GM12801 (cell line): Measurements from ENCODE around the gene SLC5A3.

Experiments
- TF ChIP-seq, protein P1 (sequence below): IDR thresholded peaks from one replicate; pipeline ENCODE4 v1.5.1; 2011; ENCODE audit warnings: control low read depth; ENCODE audit not compliant: insufficient read length; ENCODE audit errors: extremely low read depth

The SLC5A3 gene

GRCh38 chr21:34034369-34035014, 38.9 kb upstream of the SLC5A3 start:
- TF ChIP-seq, protein P1, sequence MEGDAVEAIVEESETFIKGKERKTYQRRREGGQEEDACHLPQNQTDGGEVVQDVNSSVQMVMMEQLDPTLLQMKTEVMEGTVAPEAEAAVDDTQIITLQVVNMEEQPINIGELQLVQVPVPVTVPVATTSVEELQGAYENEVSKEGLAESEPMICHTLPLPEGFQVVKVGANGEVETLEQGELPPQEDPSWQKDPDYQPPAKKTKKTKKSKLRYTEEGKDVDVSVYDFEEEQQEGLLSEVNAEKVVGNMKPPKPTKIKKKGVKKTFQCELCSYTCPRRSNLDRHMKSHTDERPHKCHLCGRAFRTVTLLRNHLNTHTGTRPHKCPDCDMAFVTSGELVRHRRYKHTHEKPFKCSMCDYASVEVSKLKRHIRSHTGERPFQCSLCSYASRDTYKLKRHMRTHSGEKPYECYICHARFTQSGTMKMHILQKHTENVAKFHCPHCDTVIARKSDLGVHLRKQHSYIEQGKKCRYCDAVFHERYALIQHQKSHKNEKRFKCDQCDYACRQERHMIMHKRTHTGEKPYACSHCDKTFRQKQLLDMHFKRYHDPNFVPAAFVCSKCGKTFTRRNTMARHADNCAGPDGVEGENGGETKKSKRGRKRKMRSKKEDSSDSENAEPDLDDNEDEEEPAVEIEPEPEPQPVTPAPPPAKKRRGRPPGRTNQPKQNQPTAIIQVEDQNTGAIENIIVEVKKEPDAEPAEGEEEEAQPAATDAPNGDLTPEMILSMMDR: no peak

GRCh38 chr21:34035619-34036354, 37.6 kb upstream of the SLC5A3 start:
- TF ChIP-seq, protein P1: no peak

DNA sequence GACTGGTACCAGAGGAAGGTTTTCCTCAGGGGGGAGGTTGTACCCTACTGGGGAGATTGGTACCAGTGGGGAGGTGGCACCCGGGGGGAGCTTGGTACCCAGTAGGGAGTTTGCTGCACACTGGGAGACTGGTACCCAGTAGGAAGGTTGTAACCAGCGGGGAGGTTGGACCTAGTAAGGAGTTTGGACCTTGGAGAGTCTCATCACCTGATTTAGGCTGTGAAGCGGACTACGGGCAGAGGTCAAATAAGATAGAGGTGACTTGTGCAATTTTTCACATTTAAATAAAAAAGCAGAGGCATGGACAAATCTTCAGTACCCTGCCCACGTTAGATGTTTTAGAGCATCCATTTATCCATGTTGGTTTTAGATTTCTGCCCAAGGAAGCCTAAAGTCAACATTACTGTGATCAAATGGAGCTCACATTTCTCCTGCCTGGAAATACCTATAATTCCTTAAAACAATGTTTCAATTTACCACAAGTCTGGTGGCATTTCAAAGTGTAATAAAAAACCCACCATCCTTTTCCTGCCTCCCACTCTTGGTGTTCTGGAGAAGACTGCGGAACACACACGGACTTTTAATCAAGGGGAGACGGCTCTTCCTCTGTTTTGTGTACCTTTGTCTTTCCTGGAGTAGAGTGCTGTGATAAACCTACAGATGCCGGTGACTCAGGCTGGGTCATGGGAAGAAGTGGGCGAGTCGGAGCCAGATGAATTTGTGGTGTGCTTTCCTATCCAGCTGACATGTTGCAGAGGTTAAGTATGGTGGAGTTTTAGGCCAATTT, 36.2 kb upstream of the SLC5A3 start:
- TF ChIP-seq, protein P1: no peak

- TF ChIP-seq, protein P1: no peak
Measured at GRCh38 chr21:34039678-34040382, 33.5 kb upstream of the SLC5A3 start.

- TF ChIP-seq, protein P1: no peak
Measured at GRCh38 chr21:34042735-34043134, 30.6 kb upstream of the SLC5A3 start.

DNA sequence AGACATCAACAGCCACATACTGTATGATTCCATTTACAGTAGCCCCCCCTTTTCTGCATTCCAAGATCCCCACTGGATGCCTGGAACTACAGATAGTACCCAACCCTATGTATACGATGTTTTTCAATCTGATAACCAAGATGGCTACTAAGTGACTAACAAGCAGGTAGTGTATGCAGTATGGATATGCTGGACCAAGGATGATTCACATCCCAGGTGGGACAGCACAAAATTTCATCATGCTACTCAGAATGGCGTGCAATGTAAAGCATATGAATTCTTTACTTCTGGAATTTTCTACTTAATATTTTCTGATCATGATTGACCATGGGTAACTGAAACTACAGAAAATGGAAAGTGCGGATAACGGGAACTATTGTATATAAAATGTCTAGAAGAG, 30.0 kb upstream of the SLC5A3 start:
- TF ChIP-seq, protein P1: no peak

DNA sequence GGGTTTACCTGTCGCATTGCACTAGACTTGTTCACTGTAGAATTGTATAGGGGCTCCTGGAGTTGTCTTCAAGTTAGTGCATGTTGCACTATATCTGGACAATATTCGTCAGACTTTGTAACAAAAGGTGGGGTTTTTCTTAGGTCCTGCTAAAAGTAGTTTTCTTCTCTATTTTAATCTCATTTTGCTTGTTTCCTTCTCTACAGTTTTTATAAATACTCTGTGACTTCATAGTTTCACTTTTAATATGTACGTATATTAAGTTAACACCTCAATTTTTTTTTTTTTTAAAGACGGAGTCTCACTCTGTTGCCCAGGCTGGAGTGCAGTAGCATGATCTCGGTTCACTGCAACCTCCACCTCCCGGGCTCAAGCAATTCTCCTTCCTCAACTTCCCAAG, 26.5 kb upstream of the SLC5A3 start:
- TF ChIP-seq, protein P1: no peak
